Gastroesophageal sphincter (tissue), 3 donors: ENCODE data around the gene OR4F6.

Source experiments
- EP300 ChIP-seq: sonication (generic); formaldehyde crosslinking; IDR thresholded peaks from one replicate; pipeline ENCODE4 v1.6.1; 2017; ENCODE audit warnings: antibody characterized with exemption, mild to moderate bottlenecking
- POLR2A ChIP-seq, 2 donors: fragments of 450-650 bp; IDR thresholded peaks; one replicate each; pipeline ENCODE4 v1.6.1; 2017; ENCODE audit warnings: antibody characterized with exemption in 2 of 2, mild to moderate bottlenecking in 2 of 2, moderate library complexity in 1 of 2
- POLR2AphosphoS5 ChIP-seq: sonication (generic); formaldehyde crosslinking; IDR thresholded peaks from one replicate; pipeline ENCODE4 v1.6.1; 2017; ENCODE audit warnings: antibody characterized with exemption
- TF ChIP-seq, protein P1 (sequence below), 4 experiments: fragments of 200-600 bp in 2 of 4; fragments of 450-650 bp in 2 of 4; sonication (generic) in 1 of 4; IDR thresholded peaks; one replicate each; pipeline ENCODE4 v1.5.1; 2017 to 2019; ENCODE audit warnings: antibody characterized with exemption in 4 of 4, mild to moderate bottlenecking in 2 of 4, moderate library complexity in 2 of 4

DNA sequence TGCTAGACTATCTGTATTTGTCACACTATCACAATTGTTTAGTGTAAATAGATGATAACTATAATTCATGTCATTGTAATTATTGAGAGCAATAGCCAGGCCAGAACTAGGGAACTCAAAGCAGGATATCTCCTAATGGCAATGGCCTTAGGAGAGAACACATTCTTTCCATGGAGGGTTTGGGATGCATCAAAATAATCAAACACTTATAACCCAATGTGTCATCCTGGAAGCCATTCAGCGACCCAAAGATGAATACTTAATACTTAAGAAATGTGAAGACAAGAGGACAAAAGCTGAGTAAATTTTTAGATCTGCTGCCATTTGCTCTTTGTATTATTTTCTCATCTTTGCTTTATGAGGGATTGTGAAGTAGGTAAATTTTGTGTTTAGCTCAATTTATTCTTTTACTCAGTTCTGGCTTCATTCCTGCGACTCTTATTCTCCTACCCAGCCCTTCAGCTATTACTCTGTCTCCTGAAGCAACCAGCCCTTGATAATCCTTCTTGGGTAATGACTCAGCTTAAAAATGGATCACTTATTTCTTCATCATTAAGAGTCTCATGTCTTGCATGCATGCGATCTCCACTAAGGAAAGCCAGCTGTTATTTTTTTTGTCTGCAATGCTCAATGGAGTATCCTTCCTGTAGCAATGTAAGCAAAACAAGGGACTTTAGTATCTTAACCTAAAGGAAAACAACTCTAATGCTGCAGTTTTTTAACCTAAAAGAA is 10.7 kb downstream of the OR4F6 start:
- TF ChIP-seq, protein P1, sequence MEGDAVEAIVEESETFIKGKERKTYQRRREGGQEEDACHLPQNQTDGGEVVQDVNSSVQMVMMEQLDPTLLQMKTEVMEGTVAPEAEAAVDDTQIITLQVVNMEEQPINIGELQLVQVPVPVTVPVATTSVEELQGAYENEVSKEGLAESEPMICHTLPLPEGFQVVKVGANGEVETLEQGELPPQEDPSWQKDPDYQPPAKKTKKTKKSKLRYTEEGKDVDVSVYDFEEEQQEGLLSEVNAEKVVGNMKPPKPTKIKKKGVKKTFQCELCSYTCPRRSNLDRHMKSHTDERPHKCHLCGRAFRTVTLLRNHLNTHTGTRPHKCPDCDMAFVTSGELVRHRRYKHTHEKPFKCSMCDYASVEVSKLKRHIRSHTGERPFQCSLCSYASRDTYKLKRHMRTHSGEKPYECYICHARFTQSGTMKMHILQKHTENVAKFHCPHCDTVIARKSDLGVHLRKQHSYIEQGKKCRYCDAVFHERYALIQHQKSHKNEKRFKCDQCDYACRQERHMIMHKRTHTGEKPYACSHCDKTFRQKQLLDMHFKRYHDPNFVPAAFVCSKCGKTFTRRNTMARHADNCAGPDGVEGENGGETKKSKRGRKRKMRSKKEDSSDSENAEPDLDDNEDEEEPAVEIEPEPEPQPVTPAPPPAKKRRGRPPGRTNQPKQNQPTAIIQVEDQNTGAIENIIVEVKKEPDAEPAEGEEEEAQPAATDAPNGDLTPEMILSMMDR (IDR thresholded peaks at IDR 0.05) = no peak
- TF ChIP-seq EP300 = no peak
- no peak for TF ChIP-seq POLR2AphosphoS5
- no peak for TF ChIP-seq POLR2A (IDR thresholded peaks at IDR 0.05)
